GM19328 (cell line): ENCODE measurements around the gene SESN1.
"Not testable (repeated sequence)": the region's sequence is repeated elsewhere in the genome, so short reads cannot be mapped to it uniquely, and the experiment has no call there.

Experiments used
- ATAC-seq: cut with Tn5 transposase; IDR thresholded peaks from one replicate; pipeline ENCODE4 v1.9.1; 2021; ENCODE audit warnings: mild to moderate bottlenecking, moderate library complexity; ENCODE audit not compliant: unreplicated experiment

The SESN1 gene

DNA sequence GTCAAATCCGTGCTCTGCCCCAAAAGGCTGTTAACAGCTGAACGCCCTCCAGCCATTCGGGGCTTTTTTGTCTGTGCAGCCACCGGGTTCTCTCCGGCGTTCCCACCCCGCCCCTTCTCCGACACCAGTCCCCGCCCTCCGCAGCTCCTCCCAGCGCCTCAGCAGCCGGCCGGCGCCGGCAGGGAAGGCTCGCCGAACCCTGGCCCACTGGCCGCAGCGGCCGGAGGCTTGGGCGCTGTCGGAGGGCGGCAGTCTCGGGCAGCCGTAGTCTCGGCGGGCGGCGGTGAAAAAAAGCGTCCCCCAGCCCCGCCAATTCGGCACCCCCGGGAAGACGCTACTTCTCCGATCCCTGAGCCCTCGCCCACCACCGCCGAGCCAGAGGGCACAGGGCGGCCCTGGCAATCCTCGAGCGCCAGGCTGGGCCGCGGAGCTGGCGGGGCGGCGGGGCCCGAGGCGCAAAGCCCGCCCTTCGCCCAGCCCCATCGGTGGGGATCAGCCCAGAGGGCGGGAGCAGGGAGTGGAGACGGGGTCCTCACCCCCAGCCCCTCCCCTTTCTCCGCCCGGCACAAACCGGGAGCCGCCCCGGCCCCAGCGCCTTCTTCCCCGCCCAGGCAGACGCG lies at the start of gene SESN1:
TSS of gene SESN1 (minus strand) at position 431 of the 620 bp plus-strand sequence. CDS start 773 bp downstream, outside the sequence.
- peak; percentile 69 for ATAC-seq

- ATAC-seq, result no peak
Observed at GRCh38 chr6:109143191-109143590, 48.5 kb upstream of the SESN1 start.

DNA sequence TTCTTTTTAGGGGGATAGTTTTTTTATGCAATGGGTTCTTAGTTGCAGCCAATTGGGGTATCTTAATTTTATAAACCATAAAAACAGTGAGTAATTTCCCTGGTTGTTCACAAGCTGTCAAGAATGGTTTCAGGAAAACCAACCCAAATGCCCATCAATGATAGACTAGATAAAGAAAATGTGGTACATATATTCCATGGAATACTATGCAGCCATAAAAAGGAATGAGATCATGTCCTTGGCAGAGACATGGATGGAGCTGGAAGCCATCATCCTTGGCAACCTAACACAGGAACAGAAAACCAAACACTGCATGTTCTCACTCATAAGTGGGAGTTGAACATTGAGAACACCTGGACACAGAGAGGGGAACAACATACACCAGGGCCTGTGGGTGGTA lies 47.4 kb upstream of the SESN1 start:
- not testable (repeated sequence) for ATAC-seq

DNA sequence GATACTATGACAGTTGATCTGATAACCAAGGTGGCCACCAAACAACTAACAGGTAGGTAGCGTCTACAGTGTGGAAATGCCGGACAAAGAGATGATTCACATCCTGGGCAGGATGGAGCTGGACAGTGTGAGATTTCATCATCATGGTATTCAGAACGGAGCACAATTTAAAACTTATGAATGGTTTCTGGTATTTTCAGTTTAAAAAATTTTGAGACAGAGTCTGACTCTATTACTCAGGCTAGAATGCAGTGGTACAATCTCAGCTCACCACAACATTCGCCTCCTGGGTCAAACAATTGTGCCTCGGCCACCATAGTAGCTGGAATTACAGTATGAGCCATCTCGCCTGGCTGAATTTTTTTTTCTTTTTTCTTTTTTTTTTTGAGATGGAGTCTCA lies 44.5 kb upstream of the SESN1 start:
- ATAC-seq, result no peak

GRCh38 chr6:109136530-109136929 lies 41.9 kb upstream of the SESN1 start:
- not testable (repeated sequence) for ATAC-seq

- ATAC-seq, result not testable (repeated sequence)
Observed at GRCh38 chr6:109136039-109136438, 41.4 kb upstream of the SESN1 start.

DNA sequence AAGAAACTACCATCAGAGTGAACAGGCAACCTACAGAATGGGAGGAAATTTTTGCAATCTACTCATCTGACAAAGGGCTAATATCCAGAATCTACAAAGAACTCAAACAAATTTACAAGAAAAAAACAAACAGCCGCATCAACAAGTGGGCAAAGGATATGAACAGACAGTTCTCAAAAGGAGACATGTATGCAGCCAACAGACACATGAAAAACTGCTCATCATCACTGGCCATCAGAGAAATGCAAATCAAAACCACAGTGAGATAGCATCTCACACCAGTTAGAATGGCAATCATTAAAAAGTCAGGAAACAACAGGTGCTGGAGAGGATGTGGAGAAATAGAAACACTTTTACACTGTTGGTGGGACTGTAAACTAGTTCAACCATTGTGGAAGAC lies 41.0 kb upstream of the SESN1 start:
- not testable (repeated sequence) for ATAC-seq

DNA sequence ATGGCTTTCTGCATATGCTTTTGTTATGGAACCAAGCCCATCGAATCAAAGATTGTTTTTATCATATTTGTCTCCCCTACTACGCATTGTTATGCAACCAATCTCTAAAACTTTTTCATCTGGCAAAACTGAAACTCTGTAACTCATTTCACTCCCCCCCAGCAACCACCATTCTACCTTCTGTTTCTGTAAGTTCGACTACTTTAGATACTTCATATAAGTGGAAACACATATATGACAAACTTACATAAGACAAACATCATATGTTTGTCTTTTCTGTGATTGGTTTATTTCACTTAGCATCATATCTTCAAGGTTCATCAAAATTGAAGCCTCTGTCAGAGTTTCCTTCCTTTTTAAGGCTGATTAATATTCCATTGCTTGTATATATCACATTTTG lies 35.4 kb upstream of the SESN1 start:
- ATAC-seq, result no peak

- no peak for ATAC-seq
Observed at GRCh38 chr6:109125504-109125903, 30.9 kb upstream of the SESN1 start.

- no peak for ATAC-seq
Observed at GRCh38 chr6:109124219-109124618, 29.6 kb upstream of the SESN1 start.

DNA sequence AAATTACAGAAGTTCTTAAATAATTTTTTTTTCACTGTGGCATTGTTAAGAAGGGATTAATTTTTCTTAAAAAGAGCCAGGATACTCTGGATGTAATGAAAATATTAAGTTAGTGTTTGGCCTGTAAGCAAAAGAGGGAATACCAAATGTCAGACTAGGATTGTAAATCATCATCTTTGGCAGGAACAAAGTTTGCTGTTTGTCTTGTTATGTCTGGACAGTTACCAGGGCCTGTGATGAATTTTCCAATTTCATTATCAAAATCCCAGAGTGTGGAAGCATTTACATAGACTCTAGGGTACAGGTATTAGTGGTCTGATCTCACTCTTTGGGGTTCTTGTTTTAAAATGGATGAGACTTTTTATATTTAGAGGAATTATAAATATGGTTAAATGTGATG lies 26.8 kb upstream of the SESN1 start:
- no peak for ATAC-seq

- ATAC-seq, result no peak
Observed at GRCh38 chr6:109118871-109119354, 24.3 kb upstream of the SESN1 start.

DNA sequence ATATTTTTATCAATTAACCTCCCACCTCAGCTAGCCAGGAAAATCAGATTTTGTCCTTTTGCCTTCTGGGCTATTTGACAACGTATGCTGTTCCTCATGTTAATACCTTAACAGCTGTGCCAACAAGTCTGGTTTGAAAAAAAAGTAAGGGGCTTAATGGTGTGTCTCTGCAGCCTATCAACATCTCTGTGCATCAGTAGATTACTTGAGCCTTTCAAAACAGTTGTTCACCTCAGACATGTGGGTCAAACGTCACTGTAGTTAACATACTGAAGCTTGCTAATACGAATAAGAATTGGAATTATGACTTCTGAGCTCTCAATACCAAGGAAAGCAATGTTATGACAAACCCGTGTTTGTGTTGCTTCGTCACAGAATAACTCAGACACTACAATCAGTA lies 23.7 kb upstream of the SESN1 start:
- ATAC-seq, result no peak

DNA sequence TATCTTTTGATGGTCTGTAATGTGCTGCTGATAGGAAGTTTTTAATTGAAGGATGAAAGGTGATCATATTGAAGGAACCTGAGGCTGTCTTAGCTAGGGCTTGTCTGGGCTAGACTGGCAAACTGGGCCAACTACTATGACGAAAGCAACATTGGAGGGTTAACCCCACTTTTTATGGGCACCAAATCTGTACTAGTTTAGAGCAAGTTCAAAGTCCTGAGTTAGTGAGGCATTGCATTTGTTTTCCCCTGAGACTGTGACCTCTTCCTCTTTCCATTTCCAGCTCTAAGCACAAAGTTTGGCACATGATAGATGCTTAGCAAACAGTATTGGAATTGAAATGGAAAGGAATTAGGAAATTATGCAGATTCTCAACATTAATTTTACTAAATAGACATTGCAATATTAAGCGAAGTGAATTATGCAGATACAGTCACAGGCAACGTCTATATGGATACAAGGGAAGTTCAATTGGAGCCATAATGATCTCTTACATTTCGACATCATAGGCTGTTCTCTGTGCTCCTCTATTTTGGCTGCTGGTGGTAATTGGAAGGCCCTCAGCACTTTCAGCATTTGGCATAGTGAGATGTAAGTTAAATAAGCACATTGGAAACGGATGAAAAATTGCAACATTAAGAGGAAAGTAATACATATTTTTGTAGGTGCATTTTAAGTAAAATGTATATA lies 22.8 kb upstream of the SESN1 start:
- no peak for ATAC-seq

- not testable (repeated sequence) for ATAC-seq
Observed at GRCh38 chr6:109112663-109113062, 18.0 kb upstream of the SESN1 start.

GRCh38 chr6:109109663-109110062 lies 15.0 kb upstream of the SESN1 start:
- ATAC-seq, result not testable (repeated sequence)

- ATAC-seq, result no peak
Observed at GRCh38 chr6:109105681-109106080, 11.0 kb upstream of the SESN1 start.

GRCh38 chr6:109104512-109104911 lies 9.9 kb upstream of the SESN1 start:
- no peak for ATAC-seq

- ATAC-seq, result no peak
Observed at GRCh38 chr6:109103942-109104341, 9.3 kb upstream of the SESN1 start.

DNA sequence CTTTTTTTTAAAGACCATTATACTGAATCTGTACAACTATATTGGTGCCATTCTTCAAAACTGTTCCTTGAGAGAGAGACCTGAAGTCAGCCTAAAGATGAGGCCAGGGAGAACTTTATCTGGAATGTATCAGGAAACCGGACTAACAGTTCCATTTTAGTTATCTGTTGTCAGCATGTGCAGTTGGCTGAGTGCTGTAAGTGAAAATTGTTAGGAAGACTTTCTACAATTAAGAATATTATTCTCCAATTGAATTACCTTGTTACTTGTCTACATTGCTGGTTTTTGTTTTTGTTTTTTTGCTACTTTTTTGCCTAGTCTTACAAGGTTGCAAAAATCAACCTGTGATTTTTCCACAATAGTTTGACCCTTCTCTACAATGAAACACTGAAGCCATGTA lies 8.1 kb upstream of the SESN1 start:
- no peak for ATAC-seq

DNA sequence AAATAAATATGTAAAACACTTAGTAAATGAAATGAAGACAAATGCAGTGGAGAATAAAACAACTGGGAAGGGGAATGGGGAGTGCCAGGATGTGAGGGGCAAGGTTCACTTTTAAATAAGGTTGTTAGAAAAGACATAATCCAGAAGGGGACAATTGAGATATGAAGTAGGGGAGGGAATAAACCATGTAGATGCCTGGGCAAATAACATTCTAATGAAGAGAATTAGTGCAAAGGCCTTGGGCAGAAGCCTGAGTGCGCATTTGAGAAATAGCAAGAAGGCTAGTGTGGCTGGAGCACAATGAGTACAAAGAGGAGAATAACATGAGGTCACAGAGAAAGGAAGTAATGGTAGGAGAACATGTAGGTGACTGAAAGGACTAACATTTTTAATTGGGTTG lies 3.0 kb upstream of the SESN1 start:
- ATAC-seq, result no peak

- no peak for ATAC-seq
Observed at GRCh38 chr6:109096208-109096607, 1.6 kb upstream of the SESN1 start.

DNA sequence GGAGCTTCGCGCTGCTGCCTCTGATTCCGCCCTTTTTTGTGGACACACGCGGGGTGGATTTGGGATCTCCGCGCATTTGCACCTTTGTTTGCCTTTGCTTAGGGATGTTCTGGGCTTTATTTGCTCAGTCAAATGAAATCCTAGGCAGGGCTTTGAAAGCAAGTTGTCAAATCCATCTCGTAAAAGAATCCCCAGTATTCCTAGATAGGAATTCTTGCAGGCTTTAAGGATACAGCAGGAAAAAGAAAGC lies 1.1 kb upstream of the SESN1 start:
- no peak for ATAC-seq
